Thyroid gland (tissue), 4 donors: ENCODE results near the gene BRMS1.

Experiments used
- POLR2A ChIP-seq, 2 donors: fragments of 450-650 bp; IDR thresholded peaks; one replicate each; pipeline ENCODE4 v1.6.1; 2017; ENCODE audit warnings: antibody characterized with exemption in 2 of 2, mild to moderate bottlenecking in 2 of 2, moderate library complexity in 1 of 2
- TF ChIP-seq, protein P1 (sequence below), 6 experiments: fragments of 200-600 bp in 3 of 6; fragments of 450-650 bp in 3 of 6; sonication (generic) in 3 of 6; IDR thresholded peaks; one replicate each; pipeline ENCODE4 v1.5.1; 2016 to 2019; ENCODE audit warnings: antibody characterized with exemption in 6 of 6, mild to moderate bottlenecking in 2 of 6, inconsistent platforms in 1 of 6, moderate library complexity in 1 of 6

GRCh38 chr11:66391322-66391721 is 46.4 kb upstream of the BRMS1 start:
- TF ChIP-seq, protein P1, sequence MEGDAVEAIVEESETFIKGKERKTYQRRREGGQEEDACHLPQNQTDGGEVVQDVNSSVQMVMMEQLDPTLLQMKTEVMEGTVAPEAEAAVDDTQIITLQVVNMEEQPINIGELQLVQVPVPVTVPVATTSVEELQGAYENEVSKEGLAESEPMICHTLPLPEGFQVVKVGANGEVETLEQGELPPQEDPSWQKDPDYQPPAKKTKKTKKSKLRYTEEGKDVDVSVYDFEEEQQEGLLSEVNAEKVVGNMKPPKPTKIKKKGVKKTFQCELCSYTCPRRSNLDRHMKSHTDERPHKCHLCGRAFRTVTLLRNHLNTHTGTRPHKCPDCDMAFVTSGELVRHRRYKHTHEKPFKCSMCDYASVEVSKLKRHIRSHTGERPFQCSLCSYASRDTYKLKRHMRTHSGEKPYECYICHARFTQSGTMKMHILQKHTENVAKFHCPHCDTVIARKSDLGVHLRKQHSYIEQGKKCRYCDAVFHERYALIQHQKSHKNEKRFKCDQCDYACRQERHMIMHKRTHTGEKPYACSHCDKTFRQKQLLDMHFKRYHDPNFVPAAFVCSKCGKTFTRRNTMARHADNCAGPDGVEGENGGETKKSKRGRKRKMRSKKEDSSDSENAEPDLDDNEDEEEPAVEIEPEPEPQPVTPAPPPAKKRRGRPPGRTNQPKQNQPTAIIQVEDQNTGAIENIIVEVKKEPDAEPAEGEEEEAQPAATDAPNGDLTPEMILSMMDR (IDR thresholded peaks at IDR 0.05): no peak
- no peak for TF ChIP-seq POLR2A (IDR thresholded peaks at IDR 0.05)
